Stimulated activated CD4-positive, alpha-beta T cell treated with anti-CD3 and anti-CD28 coated beads, Interleukin-2, amount 100 ng/mL, for 48 hours (primary cell): Measurements from ENCODE around the gene SLC25A25.
"Not testable (repeated sequence)": the region's sequence is repeated elsewhere in the genome, so short reads cannot be mapped to it uniquely, and the experiment has no call there.

Experiments
- DNase-seq, 2 donors: peaks; one replicate each; pipeline ENCODE4 v3.0.0-alpha.2; 2020

Gene SLC25A25

GRCh38 chr9:128127990-128128835 lies 60.2 kb downstream of the SLC25A25 start:
- peak; percentile 71 to 79 for DNase-seq

GRCh38 chr9:128128836-128129590 lies 61.0 kb downstream of the SLC25A25 start:
- no peak for DNase-seq

GRCh38 chr9:128129976-128130590 lies 62.1 kb downstream of the SLC25A25 start:
- peak; percentile 43 to 48 for DNase-seq

GRCh38 chr9:128130651-128131050 lies 62.6 kb downstream of the SLC25A25 start:
- not testable (repeated sequence) for DNase-seq

- DNase-seq = not testable (repeated sequence)
These were observed 63.3 kb downstream of the SLC25A25 start for GRCh38 chr9:128131346-128131745.

- not testable (repeated sequence) for DNase-seq
These were observed 64.1 kb downstream of the SLC25A25 start for GRCh38 chr9:128132139-128132538.

GRCh38 chr9:128135561-128135960 lies 67.5 kb downstream of the SLC25A25 start:
- not testable (repeated sequence) for DNase-seq

- no peak for DNase-seq
These were observed 69.1 kb downstream of the SLC25A25 start for GRCh38 chr9:128136816-128137793.

- DNase-seq = no peak
These were observed 70.0 kb downstream of the SLC25A25 start for GRCh38 chr9:128138001-128138400.

GRCh38 chr9:128139621-128140020 lies 71.6 kb downstream of the SLC25A25 start:
- DNase-seq = no peak

- DNase-seq = no peak
These were observed 73.6 kb downstream of the SLC25A25 start for GRCh38 chr9:128141604-128142003.

GRCh38 chr9:128142061-128142460 lies 74.0 kb downstream of the SLC25A25 start:
- no peak for DNase-seq

GRCh38 chr9:128142596-128142995 lies 74.6 kb downstream of the SLC25A25 start:
- DNase-seq = no peak

GRCh38 chr9:128143525-128144238 lies 75.7 kb downstream of the SLC25A25 start:
- no peak for DNase-seq

GRCh38 chr9:128144239-128145181 lies 76.5 kb downstream of the SLC25A25 start:
- DNase-seq = no peak

- no peak for DNase-seq
These were observed 77.5 kb downstream of the SLC25A25 start for GRCh38 chr9:128145536-128145935.

- no peak for DNase-seq
These were observed 77.9 kb downstream of the SLC25A25 start for GRCh38 chr9:128145951-128146351.

GRCh38 chr9:128146591-128147120 lies 78.6 kb downstream of the SLC25A25 start:
- DNase-seq = no peak

- DNase-seq = no peak
These were observed 80.5 kb downstream of the SLC25A25 start for GRCh38 chr9:128148509-128149000.
